ENCODE data around the gene ANKRD34B.
A peak's percentile ranks its signal among the peaks of the same experiment; 100 is the strongest.
"Not testable (repeated sequence)": the region's sequence is repeated elsewhere in the genome, so short reads cannot be mapped to it uniquely, and the experiment has no call there.

ANKRD34B gene

DNA sequence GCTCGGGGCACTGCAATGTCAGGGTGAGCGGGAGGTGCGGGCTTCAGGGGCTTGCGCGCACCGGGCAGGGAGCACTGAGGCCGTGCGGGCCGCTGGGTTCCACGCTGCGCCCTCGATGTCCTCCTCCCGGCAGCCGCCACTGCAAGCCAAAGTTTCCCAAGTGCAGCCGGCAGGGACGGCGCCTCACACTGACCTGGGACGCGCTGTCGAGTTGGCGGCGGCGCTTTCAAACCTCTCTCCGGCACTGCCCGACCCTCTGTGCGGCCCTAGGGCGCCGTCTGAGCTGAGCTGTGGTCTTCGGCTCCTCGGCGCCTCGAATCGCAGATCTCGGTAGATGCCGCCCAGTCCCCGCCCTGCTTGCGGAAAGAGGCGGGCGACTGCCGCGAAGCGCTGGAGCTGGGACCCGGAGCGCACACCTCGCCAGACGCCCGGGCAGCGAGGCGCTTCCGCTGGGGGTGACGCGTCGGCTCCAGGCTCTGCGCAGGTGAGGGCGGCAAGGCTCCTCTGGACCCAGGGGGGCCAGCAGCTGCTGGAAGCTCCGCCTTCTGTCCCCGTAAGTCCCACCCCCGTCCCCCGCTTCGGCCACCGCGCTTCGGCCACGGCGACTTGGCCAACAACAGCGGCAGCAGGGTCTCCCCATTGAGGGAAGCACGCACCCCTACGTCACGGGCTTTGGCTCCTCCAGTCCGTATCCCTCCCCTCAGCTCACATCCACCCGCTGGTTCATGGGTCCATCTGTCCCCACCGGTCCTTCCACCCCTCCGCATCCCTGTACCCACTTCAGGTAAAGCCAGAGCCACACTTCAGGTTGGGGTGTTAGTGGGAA, at the start of gene ANKRD34B:
ANKRD34B (minus strand) TSS at position 320 of the 826 bp plus-strand sequence. CDS start 10,261 bp downstream, outside the sequence.
- DNase-seq = peak; percentile 9

DNA sequence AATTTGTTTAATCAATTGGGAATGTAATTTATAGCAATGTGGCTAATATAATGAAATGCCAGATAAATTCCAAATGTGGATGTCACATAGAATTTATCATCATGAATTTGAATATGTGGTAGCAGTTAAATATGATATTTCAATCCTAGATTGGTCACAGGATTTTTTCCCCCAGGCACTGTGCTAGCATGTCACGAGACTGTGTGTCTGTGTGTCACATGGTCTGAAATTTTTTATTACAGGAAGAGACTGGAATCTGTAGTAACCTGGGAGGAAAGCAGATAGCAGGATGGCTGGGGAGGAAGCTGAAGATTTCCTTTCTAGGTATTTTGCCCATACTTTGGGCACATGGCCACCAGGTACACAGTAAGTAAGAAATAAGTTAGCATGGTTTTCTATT, 49.0 kb upstream of the ANKRD34B start:
- no peak for DNase-seq

DNA sequence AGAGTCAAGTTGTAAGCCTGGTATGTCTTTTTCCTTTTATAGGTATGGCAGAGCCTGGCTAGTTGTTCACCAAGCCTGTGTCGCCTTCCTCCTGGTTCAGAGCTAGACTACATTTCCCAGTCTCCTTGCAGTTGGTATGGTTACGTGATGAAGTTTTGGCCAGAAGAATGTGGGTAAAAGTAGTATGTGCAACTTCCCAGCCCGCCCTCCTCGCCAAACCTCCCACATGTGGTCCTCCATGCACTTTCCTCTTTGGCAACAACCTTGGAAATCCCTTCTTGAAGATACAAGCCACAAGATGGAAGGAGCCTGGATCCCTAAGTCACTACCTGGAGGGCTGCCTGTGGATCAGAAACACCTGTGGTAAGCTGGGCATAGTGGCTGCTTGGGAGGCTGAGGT, 48.4 kb upstream of the ANKRD34B start:
- DNase-seq = no peak

DNA sequence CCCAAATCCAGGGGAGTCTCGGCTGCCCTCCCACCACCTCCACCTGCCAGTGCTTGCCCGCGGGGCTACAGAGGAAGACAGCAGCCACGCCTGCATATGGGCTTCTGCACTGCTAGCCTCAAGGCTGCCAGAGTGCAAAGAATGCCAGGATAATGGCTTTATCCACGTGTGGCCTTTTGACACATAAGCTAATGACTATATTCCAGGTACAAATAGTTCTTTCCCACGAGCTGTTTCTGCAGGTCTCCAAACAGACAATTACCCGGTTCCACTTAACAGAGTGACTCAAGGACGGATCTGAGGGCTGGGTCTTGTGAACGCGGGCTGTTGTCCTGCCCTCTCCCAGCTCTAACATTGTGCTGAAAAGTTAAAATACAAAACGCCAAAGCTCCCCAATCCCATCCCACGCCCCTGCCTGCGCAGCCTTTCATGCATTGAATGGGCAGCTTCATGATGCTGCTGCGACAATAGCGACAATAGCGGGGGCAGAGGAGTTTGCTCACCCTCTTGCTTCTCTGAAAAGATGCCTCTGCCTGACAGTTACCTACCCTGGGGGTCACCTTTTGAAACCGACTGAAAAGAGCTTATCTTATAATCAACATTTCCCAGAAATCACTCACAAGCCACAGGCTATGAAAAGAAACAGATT, 45.3 kb upstream of the ANKRD34B start:
- no peak for DNase-seq

DNA sequence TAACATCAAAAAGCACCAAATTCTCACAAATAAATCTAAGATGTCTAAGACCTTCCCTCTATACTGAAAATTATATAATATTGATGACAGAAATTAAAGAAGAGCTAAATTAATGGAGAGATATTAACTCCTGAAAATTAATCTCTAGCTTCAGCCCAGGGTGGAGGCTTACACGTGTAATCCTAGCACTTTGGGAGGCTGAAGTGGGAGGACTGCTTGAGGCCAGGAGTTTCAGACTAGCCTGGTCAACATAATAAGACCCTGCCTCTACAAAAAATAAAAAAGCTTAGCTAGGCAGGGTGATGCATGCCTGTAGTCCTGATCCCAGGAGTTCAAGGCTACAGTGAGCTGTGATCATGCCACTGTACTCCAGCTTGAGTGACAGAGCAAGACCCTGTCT, 39.6 kb upstream of the ANKRD34B start:
- no peak for DNase-seq

DNA sequence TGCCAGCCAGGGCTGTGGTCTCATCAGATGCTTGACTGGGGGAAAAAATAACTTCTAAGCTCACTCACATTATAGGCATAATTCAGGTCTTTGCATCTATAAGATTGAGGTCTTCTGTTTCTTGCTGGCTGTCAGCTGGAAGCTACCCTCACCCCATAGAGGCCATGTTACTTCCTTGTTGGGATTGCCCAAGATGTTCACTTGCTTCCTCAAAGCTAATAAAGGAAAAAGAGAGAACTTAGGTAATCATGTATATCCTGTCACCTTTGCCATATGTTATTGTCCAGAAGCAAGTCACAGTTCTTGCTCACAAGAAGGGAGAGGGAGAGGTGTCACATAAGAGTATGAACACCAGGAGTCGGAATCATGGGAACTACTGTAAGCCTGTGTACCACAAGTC, 38.7 kb upstream of the ANKRD34B start:
- no peak for DNase-seq

DNA sequence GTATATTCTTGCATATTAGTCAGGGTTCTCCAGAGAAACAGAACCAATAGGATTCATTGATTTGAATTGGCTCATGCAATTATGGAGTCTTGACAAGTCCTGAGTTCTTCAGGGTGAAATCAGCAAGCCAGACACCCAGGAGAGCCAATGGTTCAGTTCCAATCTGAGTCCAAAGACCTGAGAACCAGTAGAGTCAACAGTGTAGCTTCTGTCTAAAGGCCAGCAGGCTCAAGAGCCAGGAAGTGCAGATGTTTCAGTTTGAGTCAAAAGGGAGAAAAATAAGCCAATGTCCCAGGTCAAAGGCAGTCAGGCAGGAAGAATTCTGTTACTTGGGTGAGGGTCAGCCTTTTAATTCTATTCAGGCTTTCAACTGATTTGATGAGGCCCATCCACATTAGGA, 37.8 kb upstream of the ANKRD34B start:
- no peak for DNase-seq

DNA sequence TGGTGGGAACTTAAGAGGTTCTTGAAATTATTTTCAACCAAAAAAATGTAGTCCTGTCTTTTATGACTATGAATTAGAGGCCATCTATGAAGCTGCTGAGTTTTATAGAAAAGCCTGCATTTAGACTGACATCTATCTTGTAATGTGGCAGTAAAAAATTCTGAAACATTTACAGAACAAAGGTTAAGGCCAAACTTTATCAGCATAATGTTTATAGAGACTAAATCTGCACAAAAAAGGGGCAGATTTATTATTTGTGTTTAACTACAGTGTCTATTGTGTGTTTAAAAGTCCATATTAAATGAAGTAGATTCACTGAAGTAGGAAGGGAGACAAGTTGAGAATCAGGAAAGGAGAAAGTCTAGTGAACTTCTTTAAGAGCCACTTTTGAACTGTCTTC, 37.3 kb upstream of the ANKRD34B start:
- DNase-seq = no peak

DNA sequence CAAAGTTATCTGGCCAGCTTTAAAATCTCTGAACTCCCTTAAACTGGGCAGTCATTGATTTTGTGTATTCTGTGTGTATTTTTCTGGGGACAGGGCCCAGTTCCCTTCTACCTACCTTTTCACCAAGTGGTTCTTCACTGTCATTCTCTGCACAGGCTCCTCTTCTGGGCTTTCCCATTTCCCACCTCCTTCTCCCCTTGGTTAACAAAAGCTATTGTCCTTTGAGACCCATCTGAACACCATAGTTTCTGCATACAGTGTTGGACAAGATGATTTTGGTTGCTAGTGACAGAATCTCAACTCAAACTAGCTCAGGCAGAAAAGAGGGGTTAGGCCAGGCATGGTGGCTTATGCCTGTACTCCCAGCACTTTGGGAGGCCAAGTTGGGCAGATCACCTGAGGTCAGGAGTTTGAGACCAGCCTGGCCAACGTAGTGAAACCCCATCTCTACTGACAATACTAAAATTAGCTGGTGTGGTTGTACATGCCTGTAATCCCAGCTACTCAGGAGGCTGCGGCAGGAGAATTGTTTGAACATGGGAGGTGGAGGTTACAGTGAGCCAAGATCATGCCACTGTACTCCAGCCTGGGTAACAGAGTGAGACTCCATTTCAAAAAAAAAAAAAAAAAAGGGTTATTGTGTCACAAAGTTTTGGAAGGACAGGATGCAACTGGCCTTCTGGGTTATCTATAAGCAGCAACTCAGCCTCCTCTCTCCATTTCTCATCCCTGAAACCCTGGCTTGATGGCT, 31.0 kb upstream of the ANKRD34B start:
- DNase-seq = no peak

DNA sequence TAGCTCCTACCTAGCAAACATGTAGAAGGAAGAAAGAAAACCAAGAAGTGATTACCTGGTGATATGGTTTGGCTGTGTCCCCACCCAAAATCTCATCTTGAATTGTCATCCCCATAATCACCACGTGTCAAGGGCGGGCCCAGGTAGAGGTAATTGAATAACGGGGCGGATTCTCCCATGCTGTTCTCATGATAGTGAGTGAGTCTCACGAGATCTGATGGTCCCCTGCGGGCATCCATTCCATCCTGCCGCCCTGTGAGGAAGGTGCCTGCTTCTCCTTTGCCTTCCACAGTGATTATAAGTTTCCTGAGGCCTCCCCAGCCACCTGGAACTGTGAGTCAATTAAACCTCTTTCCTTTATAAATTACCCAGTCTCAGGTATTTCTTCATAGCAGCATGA, 27.4 kb upstream of the ANKRD34B start:
- no peak for DNase-seq

DNA sequence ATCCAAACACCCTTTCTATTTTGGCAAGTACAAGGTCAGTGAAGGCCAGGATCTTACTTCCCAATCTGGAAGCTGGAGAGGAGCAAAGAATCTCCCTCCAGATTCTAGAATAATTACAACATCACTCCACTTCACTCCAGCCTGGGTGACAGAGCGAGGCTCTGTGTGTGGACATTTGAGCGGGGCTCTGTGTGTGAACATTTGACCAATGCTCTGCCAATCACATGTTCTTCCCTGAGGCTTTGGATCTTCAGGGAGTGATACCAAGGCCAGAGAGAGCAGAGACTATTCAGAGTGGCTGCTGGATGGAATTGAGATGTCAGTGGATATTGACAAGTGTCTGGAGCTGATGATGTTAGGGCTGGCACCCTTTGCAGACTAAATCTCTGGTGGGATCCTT, 24.7 kb upstream of the ANKRD34B start:
- no peak for DNase-seq

DNA sequence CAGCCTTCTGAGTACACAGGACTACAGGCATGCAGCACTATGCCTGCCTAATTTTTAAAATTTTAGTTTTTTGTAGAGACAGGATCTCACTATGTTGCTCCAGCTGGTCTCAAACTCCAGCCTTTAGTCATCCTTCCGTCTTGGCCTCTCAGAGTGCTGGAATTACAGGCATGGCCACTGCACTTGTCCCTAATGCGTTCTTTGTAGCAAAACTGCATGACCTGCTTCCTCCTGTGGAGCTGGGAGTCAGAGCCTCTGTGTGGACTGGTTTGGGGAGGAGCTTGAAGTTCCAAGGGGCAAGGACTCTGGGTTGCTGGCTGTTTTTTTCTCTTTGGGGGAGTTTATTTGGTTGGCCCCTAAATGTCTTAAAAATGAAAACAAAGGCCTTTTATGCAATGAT, 22.7 kb upstream of the ANKRD34B start:
- no peak for DNase-seq

DNA sequence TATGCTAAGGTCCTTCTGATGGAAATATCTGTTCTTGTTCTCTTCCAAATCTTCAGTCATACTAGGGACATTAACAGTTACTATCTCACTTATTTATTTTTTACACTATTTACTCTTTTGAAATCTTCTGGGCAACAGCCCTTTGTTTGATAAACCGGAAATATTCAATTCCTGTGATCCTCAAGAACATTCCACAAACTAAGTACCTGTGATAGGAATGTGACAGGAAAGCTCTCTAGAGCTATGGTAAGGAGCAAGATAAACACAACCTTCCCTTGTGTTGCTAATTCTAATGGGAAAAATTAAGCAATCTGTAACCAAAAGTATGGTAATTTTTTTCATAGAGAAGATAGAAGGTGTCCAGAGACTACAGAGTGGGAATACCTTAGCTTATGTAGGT, 22.0 kb upstream of the ANKRD34B start:
- DNase-seq = no peak

DNA sequence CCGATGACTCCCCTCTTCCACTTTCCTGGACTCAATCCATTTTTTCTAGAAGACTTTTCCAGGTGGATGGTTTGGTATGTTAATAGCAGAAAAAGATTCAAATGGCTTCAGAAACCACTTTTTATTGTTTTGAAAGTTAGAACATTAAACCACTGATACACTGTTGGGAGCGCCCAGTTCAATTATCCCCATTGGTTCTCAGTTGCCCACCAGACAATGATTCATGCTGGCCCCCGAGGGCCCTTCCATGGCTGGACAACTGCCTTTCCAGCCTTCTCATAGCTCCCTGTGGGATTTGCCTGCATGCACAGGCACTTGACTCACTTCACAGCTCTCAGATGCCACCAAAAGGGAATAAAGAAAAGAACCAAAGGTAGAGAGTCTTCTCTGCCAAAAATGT, 21.3 kb upstream of the ANKRD34B start:
- no peak for DNase-seq

DNA sequence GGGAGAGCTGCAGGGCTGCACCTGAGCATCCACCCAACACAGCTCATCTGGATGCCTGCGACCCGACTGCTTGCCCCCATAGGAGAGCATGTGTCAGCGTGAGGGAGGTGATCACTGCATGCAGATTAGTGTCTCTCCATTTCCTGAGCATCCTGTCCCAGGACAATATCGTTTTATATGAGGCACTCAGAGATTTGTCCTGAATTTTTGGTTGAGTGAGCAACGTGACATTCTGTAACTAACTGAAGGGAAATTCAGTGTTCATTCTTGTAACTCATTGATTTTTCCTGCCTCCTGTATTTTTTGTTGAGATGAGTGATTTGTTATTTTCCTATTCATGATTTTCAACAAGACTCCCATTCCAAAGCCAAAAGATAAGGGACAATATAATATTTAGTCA, 20.7 kb upstream of the ANKRD34B start:
- DNase-seq = no peak

DNA sequence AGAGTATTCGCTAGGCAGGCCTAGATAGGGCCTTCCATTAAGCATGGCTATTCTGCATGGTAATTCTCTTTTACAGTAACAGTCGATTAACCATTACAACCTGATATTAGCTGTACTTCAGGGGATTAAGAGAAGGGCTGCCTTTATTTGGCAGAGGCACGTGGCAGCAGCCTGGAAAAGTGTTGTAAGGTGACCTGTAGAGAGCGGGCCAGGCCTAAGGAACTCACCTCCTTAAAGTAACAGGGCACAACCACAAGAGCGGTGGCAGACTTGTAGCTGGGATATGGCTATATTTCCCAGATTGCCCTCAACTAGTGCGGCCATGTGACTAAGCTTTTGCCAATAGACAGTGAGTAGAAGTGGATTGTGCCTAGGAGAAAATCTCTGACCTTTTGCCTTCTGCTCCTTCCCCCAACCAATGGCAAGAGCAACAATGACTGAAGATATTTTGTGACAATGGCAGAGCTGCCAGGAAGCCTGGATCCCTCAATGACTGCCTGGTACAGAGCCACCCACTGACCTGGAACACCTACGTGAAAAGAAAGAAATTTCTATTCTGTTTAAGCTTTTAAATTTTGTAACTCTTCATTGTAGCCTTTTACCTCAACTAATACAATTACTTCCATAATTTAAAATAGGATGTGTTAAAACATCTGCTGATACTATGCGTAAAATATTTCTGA, 18.9 kb upstream of the ANKRD34B start:
- DNase-seq = no peak

DNA sequence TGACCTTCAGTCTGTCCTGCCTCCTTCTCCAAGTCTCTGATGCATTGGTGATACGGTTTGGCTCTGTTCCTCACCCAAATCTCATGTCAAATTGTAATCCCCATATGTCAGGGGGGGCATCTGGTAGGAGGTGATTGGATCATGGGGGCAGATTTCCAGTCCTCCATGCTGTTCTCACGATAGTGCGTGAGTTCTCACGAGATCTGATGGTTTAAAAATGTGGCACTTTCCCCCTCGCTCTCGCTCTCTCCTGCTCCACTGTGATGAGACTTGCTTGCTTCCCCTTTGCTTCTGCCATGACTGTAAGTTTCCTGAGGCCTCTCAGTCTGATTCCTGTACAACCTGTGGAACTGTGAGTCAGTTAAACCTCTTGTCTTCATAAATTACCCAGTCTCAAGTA, 14.7 kb upstream of the ANKRD34B start:
- no peak for DNase-seq

DNA sequence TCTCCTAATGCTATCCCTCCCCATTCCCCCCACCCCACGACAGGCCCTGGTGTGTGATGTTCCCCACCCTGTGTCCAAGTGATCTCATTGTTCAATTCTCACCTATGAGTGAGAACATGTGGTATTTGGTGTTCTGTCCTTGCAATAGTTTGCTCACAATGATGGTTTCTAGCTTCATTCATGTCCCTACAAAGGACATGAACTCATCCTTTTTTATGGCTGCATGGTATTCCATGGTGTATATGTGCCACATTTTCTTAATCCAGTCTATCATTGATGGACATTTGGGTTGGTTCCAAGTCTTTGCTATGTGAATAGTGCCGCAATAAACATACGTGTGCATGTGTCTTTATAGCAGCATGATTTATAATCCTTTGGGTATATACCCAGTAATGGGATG, 10.2 kb upstream of the ANKRD34B start:
- DNase-seq = not testable (repeated sequence)

DNA sequence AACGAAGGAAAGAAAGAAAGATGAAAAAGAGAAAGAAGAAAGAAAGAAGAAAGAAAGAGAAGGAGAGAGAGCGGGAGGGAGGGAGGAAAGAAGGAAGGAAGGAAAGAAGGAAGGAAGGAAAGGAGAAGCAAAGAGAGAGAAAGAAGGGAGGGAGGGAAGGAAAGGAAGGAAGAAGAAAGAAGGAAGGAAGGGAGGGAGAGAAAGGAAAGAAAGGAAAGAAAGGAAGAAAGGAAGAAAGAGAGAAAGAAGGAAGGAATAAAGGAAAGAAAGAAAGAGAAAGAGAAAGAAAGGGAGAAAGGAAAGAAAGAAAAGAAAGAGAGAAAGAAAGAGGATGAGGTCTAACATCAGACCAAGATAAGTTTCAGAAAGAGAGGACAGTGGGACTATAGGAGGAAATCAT, 9.0 kb upstream of the ANKRD34B start:
- no peak for DNase-seq

DNA sequence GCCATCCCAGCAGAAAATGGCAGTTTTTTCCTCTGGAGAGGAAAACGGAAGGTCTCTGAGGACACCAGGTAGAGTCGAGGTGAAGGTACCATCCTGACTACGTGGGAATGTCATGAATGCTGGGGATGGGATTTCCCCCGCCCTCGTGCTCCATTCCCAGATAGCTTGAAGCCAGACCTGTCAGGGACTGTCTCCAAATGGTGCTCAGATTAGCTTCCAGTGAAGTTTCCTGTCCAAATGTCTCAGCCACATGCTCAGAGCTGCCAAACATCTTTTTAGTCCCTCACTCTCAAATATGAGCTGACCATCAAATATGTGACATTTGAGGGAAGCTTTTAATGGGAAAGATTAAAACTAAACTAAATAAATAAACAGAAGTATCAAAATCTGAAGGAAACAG, 7.6 kb upstream of the ANKRD34B start:
- DNase-seq = no peak

DNA sequence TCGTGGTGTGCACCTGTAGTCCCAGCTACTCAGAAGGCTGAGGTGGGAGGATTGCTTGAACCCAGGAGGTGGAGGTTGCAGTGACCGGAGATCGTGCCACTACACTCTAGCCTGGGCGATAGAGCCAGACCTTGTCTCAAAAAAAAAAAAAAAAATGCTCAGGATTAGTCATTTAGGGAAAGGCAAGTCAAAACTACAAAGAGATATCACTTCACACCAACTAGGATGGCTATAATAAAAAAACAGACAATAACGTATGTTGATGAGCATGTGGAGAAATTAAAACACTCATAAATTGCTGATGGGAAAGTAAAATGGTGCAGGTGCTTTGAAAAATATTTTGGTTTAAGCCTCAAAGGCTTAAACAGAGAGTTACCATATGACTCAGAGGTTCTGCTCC, 6.3 kb upstream of the ANKRD34B start:
- DNase-seq = no peak

DNA sequence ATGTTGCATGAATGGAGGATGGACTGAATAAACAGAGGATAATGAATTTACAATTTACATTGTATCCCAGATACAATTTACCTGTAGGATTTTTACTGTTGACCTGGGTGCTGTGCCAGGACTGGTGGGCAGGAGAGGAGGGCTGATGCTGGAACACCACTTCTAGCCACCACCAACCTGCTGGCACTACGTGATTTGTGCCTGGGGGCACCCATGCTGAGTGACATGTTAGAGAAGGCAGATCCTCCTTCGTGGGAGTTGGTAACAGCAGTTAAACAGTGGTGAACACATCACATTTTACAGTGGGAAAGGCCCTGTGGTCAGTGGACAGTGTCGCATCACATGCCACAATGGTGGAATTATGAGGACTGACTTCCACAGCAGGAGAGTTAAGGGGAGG, 3.0 kb upstream of the ANKRD34B start:
- no peak for DNase-seq
